ENCODE results near the gene ZRANB3. TPM values are rescaled to one million over a fixed set of nuclear protein-coding genes. Genes with fewer than 3 reads are reported as not detected.

ZRANB3 gene
- total RNA-seq (2022; extraction: Qiagen RNA extraction; ENCODE audit: low read depth) = 4.9 to 7.0 TPM (median 6.0 TPM) in 5 replicates

DNA sequence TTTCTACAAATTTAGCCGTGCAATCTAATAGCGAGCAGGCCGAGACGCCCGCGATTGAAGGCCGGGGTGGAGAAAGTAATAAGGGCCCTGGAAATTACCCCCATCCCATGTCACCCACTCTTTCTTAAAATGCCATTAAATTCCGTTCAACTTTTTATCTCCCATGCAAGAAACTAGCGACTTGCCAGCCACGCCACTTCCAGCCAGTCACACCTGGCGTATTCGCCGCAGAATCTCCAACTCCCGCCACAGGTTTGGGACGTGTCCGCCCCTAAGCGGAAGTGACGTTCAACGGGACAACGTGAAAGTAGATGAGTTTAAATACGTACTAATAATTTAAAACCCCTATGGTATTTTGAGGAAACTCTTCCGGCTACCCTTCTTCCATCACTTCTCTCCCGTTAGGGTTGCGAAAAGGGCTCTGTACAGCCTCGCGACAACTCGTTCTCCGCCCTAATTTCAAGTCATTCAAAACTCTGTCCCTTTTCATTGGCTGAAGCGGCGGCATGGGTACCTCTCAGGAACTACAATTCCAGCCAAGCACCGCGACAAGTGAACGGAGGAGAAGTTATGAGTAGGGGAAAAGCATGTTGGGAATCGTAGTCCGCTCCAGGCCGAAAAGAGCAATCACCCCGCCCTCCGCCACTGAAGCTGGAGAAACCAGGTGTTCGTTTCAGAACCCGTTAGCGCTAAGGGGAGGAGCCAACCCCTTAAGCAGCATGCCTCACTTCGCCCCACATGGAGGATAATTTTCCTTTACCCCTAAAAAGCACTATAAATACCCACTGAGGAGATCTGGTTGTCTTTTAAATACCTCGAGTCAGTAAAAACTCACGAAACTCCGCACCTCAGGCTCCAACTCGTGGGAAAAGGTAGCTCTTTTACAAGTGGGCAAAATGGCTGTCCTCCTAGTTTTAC, at the start of gene ZRANB3:
ZRANB3 (minus strand) TSS at position 906 of the 918 bp plus-strand sequence.

DNA sequence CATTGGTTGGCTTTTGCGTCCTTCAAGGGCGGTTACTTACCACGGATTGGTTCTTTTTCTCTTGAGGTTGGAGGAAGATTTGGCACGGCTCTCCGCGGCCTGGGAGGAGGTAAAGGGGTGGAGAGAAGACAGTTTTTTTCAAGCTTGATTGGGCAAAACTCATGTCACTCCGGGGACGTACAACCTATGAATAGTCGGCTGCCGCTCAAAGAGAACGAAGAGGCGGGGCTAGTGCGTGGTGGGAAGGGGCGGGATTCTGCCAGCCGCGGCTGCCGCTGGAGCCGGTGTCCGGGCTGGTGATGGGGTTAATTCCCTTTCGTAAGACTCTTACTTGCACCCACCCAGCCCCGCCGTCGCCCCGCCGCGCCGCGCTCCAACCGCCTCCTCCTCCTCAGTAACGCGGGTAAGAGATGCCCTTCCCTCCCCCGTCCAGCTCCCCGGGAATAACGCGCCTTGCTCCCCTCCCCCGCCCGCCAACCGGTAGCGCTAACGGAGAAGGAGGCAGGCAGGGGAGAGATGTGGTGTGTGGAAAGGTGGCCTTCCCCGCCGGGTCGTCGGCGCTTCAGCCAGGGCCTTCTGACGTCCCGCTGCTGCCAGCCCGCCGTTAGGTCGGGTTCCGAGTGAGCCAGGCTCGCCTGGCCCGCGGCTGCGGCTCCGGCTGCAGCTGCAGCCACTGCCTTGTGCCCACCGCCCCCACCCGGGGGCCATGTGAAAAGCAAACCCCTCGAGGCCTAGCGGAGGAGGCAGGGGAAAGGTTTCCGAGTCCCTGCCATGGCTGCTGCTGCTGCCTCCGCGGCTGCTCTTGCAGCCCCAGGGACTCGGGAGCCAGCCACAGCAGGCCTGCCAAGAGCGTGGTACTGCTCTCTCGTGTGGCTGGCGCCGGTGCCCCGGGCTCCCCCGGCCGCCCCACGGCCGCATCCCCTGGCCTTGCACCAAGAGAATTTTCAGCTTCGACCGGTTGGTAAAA, 496 bp upstream of the ZRANB3 start, which contains the start of gene R3HDM1:
R3HDM1 (plus strand) TSS at position 254 of the 967 bp plus-strand sequence. CDS start 73,362 bp downstream, outside the sequence.

Other genes with a start within 250 kb of the ZRANB3 start
- 21.3 to 29.6 TPM (median 28.4 TPM) in 5 replicates for gene R3HDM1, start 266 bp upstream of the ZRANB3 start, total RNA-seq (2022; extraction: Qiagen RNA extraction; ENCODE audit: low read depth)
- gene UBXN4, start 210.6 kb upstream of the ZRANB3 start, total RNA-seq (2022; extraction: Qiagen RNA extraction; ENCODE audit: low read depth) = 37.2 to 52.3 TPM (median 41.9 TPM) in 5 replicates

Measured in A549 treated with CpdA at 1 μM for 4 hours (cell line).